Stimulated activated CD4-positive, alpha-beta T cell treated with anti-CD3 and anti-CD28 coated beads, TNF-alpha, amount 100 ng/mL, for 4 hours (primary cell): ENCODE results near the gene FOXL2NB.

Experiments used
- DNase-seq, 3 experiments: peaks; one replicate each; pipeline ENCODE4 v3.0.0-alpha.2; 2020; ENCODE audit warnings: low read depth in 3 of 3

FOXL2NB gene

GRCh38 chr3:138928727-138929372 is 18.2 kb upstream of the FOXL2NB start:
- DNase-seq = no peak

- DNase-seq = no peak
Observed at GRCh38 chr3:138933068-138933668, 13.8 kb upstream of the FOXL2NB start.

- DNase-seq = no peak
Observed at GRCh38 chr3:138933981-138934691, 12.9 kb upstream of the FOXL2NB start.

- DNase-seq = no peak
Observed at GRCh38 chr3:138935505-138935862, 11.5 kb upstream of the FOXL2NB start.

GRCh38 chr3:138935863-138936740 is 10.9 kb upstream of the FOXL2NB start:
- peak; percentile 37 to 68 (median 61) for DNase-seq

- DNase-seq = no peak
Observed at GRCh38 chr3:138936741-138937689, 10.0 kb upstream of the FOXL2NB start.

GRCh38 chr3:138937690-138938055 is 9.3 kb upstream of the FOXL2NB start:
- DNase-seq = no peak

GRCh38 chr3:138938056-138938876 is 8.8 kb upstream of the FOXL2NB start:
- DNase-seq = no peak

- no peak for DNase-seq
Observed at GRCh38 chr3:138938877-138939560, 8.0 kb upstream of the FOXL2NB start.

- DNase-seq = no peak
Observed at GRCh38 chr3:138939561-138940241, 7.3 kb upstream of the FOXL2NB start.

GRCh38 chr3:138940446-138940845 is 6.6 kb upstream of the FOXL2NB start:
- DNase-seq = no peak

GRCh38 chr3:138941259-138941885 is 5.6 kb upstream of the FOXL2NB start:
- no peak for DNase-seq

- DNase-seq = no peak
Observed at GRCh38 chr3:138942271-138942670, 4.7 kb upstream of the FOXL2NB start.

GRCh38 chr3:138942861-138943623 is 4.0 kb upstream of the FOXL2NB start:
- no peak for DNase-seq

- no peak for DNase-seq
Observed at GRCh38 chr3:138943724-138944653, 3.0 kb upstream of the FOXL2NB start.

GRCh38 chr3:138944654-138944928 is 2.4 kb upstream of the FOXL2NB start:
- DNase-seq = no peak
